Stimulated activated CD4-positive, alpha-beta T cell treated with anti-CD3 and anti-CD28 coated beads, TNF-alpha, amount 100 ng/mL, for 1 hour (primary cell): ENCODE results near the gene CGB2.
"Not testable (repeated sequence)": the region's sequence is repeated elsewhere in the genome, so short reads cannot be mapped to it uniquely, and the experiment has no call there.

ENCODE experiments used
- DNase-seq, 3 donors: peaks; one replicate each; pipeline ENCODE4 v3.0.0-alpha.2; 2020; ENCODE audit warnings: low read depth in 3 of 3, low spot score in 1 of 3

Gene CGB2

GRCh38 chr19:49009828-49010227 is 21.9 kb upstream of the CGB2 start:
- no peak for DNase-seq

- no peak for DNase-seq
Observed at GRCh38 chr19:49010453-49010852, 21.2 kb upstream of the CGB2 start.

GRCh38 chr19:49011194-49011593 is 20.5 kb upstream of the CGB2 start:
- DNase-seq = no peak

- no peak for DNase-seq
Observed at GRCh38 chr19:49014123-49014869, 17.4 kb upstream of the CGB2 start.

- DNase-seq = no peak
Observed at GRCh38 chr19:49014870-49015255, 16.8 kb upstream of the CGB2 start.

- no peak for DNase-seq
Observed at GRCh38 chr19:49016067-49016839, 15.4 kb upstream of the CGB2 start.

GRCh38 chr19:49017041-49017665 is 14.5 kb upstream of the CGB2 start, which contains the start of gene LHB:
Gene LHB, minus strand, starts transcription at chr19:49017091. Its CDS starts 10 bp downstream, at chr19:49017081.
- DNase-seq = no peak

GRCh38 chr19:49017666-49018351 is 13.9 kb upstream of the CGB2 start:
- peak; percentile 13 to 53 (median 41) for DNase-seq

- DNase-seq = not testable (repeated sequence)
Observed at GRCh38 chr19:49018388-49019241, 13.1 kb upstream of the CGB2 start.

- DNase-seq = peak in 2 of 3 donors; percentile 33 to 58
Observed at GRCh38 chr19:49019242-49019932, 12.3 kb upstream of the CGB2 start.

GRCh38 chr19:49020342-49020741 is 11.3 kb upstream of the CGB2 start:
- no peak for DNase-seq

- no peak for DNase-seq
Observed at GRCh38 chr19:49020931-49021895, 10.5 kb upstream of the CGB2 start.

GRCh38 chr19:49022116-49022515 is 9.6 kb upstream of the CGB2 start:
- no peak for DNase-seq

GRCh38 chr19:49024233-49024632 is 7.5 kb upstream of the CGB2 start, which contains the start of gene CGB3:
Gene CGB3, minus strand, starts transcription at chr19:49024333. Its CDS starts 362 bp downstream, at chr19:49023971.
- DNase-seq = not testable (repeated sequence)

GRCh38 chr19:49025088-49025487 is 6.6 kb upstream of the CGB2 start:
- not testable (repeated sequence) for DNase-seq

GRCh38 chr19:49025599-49025998 is 6.1 kb upstream of the CGB2 start:
- not testable (repeated sequence) for DNase-seq

GRCh38 chr19:49028686-49029085 is 3.0 kb upstream of the CGB2 start:
- not testable (repeated sequence) for DNase-seq

- DNase-seq = not testable (repeated sequence)
Observed at GRCh38 chr19:49029749-49030148, 1.9 kb upstream of the CGB2 start.
